K562 (cell line): Measurements from ENCODE around the gene PRSS27. TPM values are rescaled to one million over a fixed set of nuclear protein-coding genes. Genes with fewer than 3 reads are reported as not detected.

Source experiments
- CEBPG ChIP-seq, 3 experiments: fragments of 200-800 bp in 1 of 3; sonication (Bioruptor generic) in 1 of 3; sonication (generic) in 1 of 3; formaldehyde crosslinking in 1 of 3; IDR thresholded peaks in 2 of 3; conservative IDR thresholded peaks in 1 of 3; 2 replicates each; pipeline versions ENCODE4 v1.6.1 to v1.8.0; 2016 to 2022; ENCODE audit warnings: missing compliant biosample characterization in 2 of 3, missing genetic modification characterization in 2 of 3, mild to moderate bottlenecking in 1 of 3, missing genetic modification reagents in 1 of 3
- HDAC6 ChIP-seq: IDR thresholded peaks from 2 replicates; pipeline ENCODE4 v1.6.1; 2012; ENCODE audit warnings: low read depth, mild to moderate bottlenecking, control low read depth, inconsistent platforms, low read length, moderate library complexity
- NFRKB ChIP-seq: fragments of 450-650 bp; IDR thresholded peaks from 2 replicates; pipeline ENCODE4 v1.6.1; 2016; ENCODE audit warnings: low read depth
- SRF ChIP-seq, 2 experiments: fragments of 250-450, 450-650 bp in 1 of 2; sonication (Bioruptor Pico) in 1 of 2; sonication (generic) in 1 of 2; formaldehyde crosslinking; IDR thresholded peaks; 2 replicates each; pipeline versions ENCODE4 v1.5.0 to v1.5.1; 2020 to 2022; ENCODE audit warnings: mild to moderate bottlenecking in 1 of 2, missing genetic modification reagents in 1 of 2
- ZBTB7A ChIP-seq: IDR thresholded peaks from 2 replicates; pipeline ENCODE4 v1.6.1; 2011; ENCODE audit warnings: low read depth, mild to moderate bottlenecking, low read length, moderate library complexity, borderline replicate concordance; ENCODE audit not compliant: control insufficient read depth
- ZNF143 ChIP-seq: sonication (generic); formaldehyde crosslinking; IDR thresholded peaks from 2 replicates; pipeline ENCODE4 v1.9.0; 2022; ENCODE audit warnings: mild to moderate bottlenecking, missing genetic modification reagents
- ZNF76 ChIP-seq: fragments of 250-450 bp; sonication (Bioruptor Pico); IDR thresholded peaks from 2 replicates; pipeline ENCODE4 v1.4.0; 2020; ENCODE audit warnings: mild to moderate bottlenecking, moderate library complexity, borderline replicate concordance
- ZNF79 ChIP-seq: fragments of 250-450 bp; sonication (Bioruptor Pico); IDR thresholded peaks from 2 replicates; pipeline ENCODE4 v1.4.0; 2020; ENCODE audit warnings: low read depth, mild to moderate bottlenecking, moderate library complexity
- polyA plus RNA-seq, 8 experiments: library from polyadenylated mRNA; depleted of rRNA in 4 of 8; stranded (reverse) in 5 of 8; unstranded in 3 of 8; fragments of >200 nt; fragmentation: Nextera tagmentation in 2 of 8; fragmentation: Illumina TruSeq in 1 of 8; extraction: Ambion mirVana in 2 of 8; extraction: Trizol in 1 of 8; gene quantifications; 2 replicates each; pipeline versions ENCODE4 v1.2.1 to v1.2.3, GENCODE V29; 2011 to 2014; ENCODE audit warnings: inconsistent platforms in 1 of 8, missing spikeins in 1 of 8
- total RNA-seq, 7 experiments: library from RNA; depleted of rRNA in 6 of 7; stranded (reverse); fragments of >200 nt in 6 of 7; fragmentation: Illumina TruSeq in 2 of 7; extraction: Trizol in 2 of 7; gene quantifications; 2 replicates each; pipeline versions ENCODE4 v1.2.1 to v1.2.3, GENCODE V29; 2011 to 2021; ENCODE audit warnings: low replicate concordance in 1 of 7
- TF ChIP-seq, protein P1 (sequence below): fragments of 200-600 bp; sonication (generic); IDR thresholded peaks from one replicate; pipeline ENCODE4 v1.6.1; 2012; ENCODE audit warnings: mild to moderate bottlenecking, low read depth, low read length, inconsistent platforms
- TF ChIP-seq, protein P2 (sequence below): IDR thresholded peaks from 2 replicates; pipeline ENCODE4 v1.6.1; 2016; ENCODE audit warnings: missing genetic modification characterization, missing compliant biosample characterization
- TF ChIP-seq, protein P3 (sequence below): fragments of 250-450 bp; sonication (Bioruptor Pico); IDR thresholded peaks from 2 replicates; pipeline ENCODE4 v1.8.0; 2021; ENCODE audit warnings: mild to moderate bottlenecking, moderate library complexity

The PRSS27 gene
- total and polyA plus RNA-seq, 9 of the 15 experiments (the other 6 are each of a cell fraction or from before 2014, with no cell fraction given): 0.09 to 0.20 (median 0.17) TPM; not detected in 5

DNA sequence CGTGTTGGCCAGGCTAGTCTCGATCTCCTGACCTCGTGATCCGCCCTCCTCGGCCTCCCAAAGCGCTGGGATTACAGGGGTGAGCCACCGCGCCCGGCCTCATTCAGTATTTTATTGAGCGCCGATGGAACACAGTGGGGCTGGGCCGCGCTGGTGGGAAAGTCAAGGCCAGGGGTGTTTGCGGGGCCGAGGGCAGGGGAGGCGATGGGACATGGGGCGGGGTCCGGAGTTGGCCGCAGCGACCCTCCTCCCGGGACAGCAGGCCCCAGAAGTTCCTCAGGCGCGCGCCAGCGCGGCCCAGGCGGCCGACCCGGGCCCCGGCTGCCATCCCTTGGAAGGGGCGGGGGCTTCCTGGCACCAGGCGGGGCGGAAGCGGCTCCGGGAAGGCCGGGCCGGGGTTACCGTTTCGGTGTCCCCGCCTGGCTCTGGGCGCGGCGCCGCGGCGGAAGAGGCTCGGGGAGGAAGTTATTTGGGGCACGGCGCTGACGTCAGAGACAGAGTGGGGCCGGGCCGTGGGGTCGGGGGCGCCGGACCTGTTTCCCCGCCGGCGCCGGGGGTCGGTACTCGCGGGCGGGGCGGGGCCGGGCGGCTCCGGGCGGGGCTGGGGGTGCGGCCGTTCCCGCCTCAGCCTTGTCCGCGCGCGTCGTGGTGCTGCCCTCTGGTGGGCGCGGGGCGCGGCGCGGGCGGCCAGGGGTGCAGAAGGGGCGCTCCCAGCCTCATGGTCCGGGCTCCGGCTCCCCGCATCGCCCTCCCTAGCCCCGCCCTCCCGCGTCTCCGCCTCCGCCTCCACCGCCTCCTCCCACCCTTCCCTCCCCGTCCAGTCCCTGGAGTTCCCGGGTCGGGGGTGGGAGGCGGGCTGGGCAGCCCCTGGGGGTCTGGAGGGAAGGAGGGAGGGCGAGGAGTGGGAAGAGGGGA is 952 bp upstream of the PRSS27 start (continued):
- TF ChIP-seq, protein P1, sequence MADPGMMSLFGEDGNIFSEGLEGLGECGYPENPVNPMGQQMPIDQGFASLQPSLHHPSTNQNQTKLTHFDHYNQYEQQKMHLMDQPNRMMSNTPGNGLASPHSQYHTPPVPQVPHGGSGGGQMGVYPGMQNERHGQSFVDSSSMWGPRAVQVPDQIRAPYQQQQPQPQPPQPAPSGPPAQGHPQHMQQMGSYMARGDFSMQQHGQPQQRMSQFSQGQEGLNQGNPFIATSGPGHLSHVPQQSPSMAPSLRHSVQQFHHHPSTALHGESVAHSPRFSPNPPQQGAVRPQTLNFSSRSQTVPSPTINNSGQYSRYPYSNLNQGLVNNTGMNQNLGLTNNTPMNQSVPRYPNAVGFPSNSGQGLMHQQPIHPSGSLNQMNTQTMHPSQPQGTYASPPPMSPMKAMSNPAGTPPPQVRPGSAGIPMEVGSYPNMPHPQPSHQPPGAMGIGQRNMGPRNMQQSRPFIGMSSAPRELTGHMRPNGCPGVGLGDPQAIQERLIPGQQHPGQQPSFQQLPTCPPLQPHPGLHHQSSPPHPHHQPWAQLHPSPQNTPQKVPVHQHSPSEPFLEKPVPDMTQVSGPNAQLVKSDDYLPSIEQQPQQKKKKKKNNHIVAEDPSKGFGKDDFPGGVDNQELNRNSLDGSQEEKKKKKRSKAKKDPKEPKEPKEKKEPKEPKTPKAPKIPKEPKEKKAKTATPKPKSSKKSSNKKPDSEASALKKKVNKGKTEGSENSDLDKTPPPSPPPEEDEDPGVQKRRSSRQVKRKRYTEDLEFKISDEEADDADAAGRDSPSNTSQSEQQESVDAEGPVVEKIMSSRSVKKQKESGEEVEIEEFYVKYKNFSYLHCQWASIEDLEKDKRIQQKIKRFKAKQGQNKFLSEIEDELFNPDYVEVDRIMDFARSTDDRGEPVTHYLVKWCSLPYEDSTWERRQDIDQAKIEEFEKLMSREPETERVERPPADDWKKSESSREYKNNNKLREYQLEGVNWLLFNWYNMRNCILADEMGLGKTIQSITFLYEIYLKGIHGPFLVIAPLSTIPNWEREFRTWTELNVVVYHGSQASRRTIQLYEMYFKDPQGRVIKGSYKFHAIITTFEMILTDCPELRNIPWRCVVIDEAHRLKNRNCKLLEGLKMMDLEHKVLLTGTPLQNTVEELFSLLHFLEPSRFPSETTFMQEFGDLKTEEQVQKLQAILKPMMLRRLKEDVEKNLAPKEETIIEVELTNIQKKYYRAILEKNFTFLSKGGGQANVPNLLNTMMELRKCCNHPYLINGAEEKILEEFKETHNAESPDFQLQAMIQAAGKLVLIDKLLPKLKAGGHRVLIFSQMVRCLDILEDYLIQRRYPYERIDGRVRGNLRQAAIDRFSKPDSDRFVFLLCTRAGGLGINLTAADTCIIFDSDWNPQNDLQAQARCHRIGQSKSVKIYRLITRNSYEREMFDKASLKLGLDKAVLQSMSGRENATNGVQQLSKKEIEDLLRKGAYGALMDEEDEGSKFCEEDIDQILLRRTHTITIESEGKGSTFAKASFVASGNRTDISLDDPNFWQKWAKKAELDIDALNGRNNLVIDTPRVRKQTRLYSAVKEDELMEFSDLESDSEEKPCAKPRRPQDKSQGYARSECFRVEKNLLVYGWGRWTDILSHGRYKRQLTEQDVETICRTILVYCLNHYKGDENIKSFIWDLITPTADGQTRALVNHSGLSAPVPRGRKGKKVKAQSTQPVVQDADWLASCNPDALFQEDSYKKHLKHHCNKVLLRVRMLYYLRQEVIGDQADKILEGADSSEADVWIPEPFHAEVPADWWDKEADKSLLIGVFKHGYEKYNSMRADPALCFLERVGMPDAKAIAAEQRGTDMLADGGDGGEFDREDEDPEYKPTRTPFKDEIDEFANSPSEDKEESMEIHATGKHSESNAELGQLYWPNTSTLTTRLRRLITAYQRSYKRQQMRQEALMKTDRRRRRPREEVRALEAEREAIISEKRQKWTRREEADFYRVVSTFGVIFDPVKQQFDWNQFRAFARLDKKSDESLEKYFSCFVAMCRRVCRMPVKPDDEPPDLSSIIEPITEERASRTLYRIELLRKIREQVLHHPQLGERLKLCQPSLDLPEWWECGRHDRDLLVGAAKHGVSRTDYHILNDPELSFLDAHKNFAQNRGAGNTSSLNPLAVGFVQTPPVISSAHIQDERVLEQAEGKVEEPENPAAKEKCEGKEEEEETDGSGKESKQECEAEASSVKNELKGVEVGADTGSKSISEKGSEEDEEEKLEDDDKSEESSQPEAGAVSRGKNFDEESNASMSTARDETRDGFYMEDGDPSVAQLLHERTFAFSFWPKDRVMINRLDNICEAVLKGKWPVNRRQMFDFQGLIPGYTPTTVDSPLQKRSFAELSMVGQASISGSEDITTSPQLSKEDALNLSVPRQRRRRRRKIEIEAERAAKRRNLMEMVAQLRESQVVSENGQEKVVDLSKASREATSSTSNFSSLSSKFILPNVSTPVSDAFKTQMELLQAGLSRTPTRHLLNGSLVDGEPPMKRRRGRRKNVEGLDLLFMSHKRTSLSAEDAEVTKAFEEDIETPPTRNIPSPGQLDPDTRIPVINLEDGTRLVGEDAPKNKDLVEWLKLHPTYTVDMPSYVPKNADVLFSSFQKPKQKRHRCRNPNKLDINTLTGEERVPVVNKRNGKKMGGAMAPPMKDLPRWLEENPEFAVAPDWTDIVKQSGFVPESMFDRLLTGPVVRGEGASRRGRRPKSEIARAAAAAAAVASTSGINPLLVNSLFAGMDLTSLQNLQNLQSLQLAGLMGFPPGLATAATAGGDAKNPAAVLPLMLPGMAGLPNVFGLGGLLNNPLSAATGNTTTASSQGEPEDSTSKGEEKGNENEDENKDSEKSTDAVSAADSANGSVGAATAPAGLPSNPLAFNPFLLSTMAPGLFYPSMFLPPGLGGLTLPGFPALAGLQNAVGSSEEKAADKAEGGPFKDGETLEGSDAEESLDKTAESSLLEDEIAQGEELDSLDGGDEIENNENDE: no peak
- TF ChIP-seq ZBTB7A (peak; percentile 98), CEBPG (CRISPR knock-in tag; IDR thresholded peaks at IDR 0.05) (no peak), CEBPG (tag; conservative IDR thresholded peaks at IDR 0.05 in 1 of 2, IDR thresholded peaks at IDR 0.05 in 1 of 2) (no peak), SRF (CRISPR knock-in tag; IDR thresholded peaks at IDR 0.05) (no peak), NFRKB (no peak), ZNF143 (CRISPR knock-in tag) (no peak), ZNF76 (CRISPR knock-in tag) (no peak), HDAC6 (no peak), ZNF79 (CRISPR knock-in tag) (no peak)
- TF ChIP-seq, protein P2, sequence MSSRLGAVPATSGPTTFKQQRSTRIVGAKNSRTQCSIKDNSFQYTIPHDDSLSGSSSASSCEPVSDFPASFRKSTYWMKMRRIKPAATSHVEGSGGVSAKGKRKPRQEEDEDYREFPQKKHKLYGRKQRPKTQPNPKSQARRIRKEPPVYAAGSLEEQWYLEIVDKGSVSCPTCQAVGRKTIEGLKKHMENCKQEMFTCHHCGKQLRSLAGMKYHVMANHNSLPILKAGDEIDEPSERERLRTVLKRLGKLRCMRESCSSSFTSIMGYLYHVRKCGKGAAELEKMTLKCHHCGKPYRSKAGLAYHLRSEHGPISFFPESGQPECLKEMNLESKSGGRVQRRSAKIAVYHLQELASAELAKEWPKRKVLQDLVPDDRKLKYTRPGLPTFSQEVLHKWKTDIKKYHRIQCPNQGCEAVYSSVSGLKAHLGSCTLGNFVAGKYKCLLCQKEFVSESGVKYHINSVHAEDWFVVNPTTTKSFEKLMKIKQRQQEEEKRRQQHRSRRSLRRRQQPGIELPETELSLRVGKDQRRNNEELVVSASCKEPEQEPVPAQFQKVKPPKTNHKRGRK (tag): no peak
- TF ChIP-seq, protein P3, sequence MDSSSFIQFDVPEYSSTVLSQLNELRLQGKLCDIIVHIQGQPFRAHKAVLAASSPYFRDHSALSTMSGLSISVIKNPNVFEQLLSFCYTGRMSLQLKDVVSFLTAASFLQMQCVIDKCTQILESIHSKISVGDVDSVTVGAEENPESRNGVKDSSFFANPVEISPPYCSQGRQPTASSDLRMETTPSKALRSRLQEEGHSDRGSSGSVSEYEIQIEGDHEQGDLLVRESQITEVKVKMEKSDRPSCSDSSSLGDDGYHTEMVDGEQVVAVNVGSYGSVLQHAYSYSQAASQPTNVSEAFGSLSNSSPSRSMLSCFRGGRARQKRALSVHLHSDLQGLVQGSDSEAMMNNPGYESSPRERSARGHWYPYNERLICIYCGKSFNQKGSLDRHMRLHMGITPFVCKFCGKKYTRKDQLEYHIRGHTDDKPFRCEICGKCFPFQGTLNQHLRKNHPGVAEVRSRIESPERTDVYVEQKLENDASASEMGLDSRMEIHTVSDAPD (CRISPR knock-in tag): no peak
